ENCODE data around the gene PIP5K1B. TPM values are rescaled to one million over a fixed set of nuclear protein-coding genes. Genes with fewer than 3 reads are reported as not detected.

The PIP5K1B gene
- total RNA-seq, 1 experiment from 2014 or later = 5.2 TPM

DNA sequence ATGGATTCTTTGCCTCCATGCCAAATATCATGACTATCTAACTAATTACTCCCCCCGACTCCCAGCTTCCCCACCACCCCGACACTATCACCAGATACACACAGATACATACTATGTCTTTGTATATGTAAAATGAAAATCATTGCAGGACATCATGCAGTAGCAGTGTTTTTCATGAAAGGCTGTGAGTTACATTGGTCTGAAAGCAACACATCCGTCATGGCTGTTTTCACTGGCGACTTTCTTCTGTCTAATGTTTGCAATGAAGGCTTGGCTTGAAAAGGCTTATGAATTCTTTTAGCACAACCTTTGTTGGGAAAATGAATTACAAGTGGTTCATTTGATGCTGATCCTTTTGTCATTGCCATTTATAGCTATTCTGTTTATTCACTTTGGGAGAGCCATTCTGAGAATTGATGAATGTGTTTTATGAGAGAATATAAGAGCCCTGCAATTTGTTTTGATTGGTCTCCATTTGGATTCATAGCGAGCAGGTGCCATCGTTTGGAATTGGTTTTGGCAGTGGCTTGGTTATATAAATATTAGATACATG, 103.4 kb downstream of the PIP5K1B start:
- ATAC-seq (no peak), DNase-seq (ENCODE audit: low spot score) (no peak)
- Mint-ChIP-seq H3K27ac (no peak overlapping the region), H3K27me3 (ENCODE audit: low read depth) (no peaks in the 10 kb centered on the region), H3K9me3 (no peaks in the 10 kb centered on the region), H3K4me3 (no peak overlapping the region), H3K4me1 (peaks cover 14% of the 10 kb centered on the region), H3K36me3 (no peaks in the 10 kb centered on the region)
- CTCF ChIA-PET = no interaction called here
- TF ChIP-seq ETV6 (CRISPR knock-in tag; IDR thresholded peaks at IDR 0.05) = no peak
- TF ChIP-seq NFE2L1 (CRISPR knock-in tag; IDR thresholded peaks at IDR 0.05) = no peak
- no peak for TF ChIP-seq KAT7 (CRISPR knock-in tag; IDR thresholded peaks at IDR 0.05; ENCODE audit: borderline replicate concordance)
- POLR2A ChIA-PET = no interaction called here

GRCh38 chr9:68817079-68817875, 112.2 kb downstream of the PIP5K1B start:
- DNase-seq (ENCODE audit: low spot score) (no peak), ATAC-seq (no peak)
- CTCF ChIA-PET = no interaction called here
- POLR2A ChIA-PET = interaction anchor here (1.0 kb wide), 1 partner anchor 12 kb away, joined by 3 read pairs; no protein-coding TSS in a partner anchor
- no peak for TF ChIP-seq RELA (CRISPR knock-in tag; IDR thresholded peaks at IDR 0.05; ENCODE audit: borderline replicate concordance)
- TF ChIP-seq, protein P1, sequence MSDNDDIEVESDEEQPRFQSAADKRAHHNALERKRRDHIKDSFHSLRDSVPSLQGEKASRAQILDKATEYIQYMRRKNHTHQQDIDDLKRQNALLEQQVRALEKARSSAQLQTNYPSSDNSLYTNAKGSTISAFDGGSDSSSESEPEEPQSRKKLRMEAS (CRISPR knock-in tag; IDR thresholded peaks at IDR 0.05) = no peak
- no peak for TF ChIP-seq KAT7 (CRISPR knock-in tag; IDR thresholded peaks at IDR 0.05; ENCODE audit: borderline replicate concordance)
- TF ChIP-seq NFE2L1 (CRISPR knock-in tag; IDR thresholded peaks at IDR 0.05) = no peak
- no peaks in the 10 kb centered on the region for H3K36me3 Mint-ChIP-seq
- no peak overlapping the region for H3K27ac Mint-ChIP-seq
- no peak overlapping the region for H3K4me3 Mint-ChIP-seq
- H3K4me1 Mint-ChIP-seq = no peaks in the 10 kb centered on the region
- H3K9me3 Mint-ChIP-seq = no peaks in the 10 kb centered on the region
- no peaks in the 10 kb centered on the region for H3K27me3 Mint-ChIP-seq (ENCODE audit: low read depth)

- Mint-ChIP-seq H3K4me3 (no peak overlapping the region), H3K36me3 (no peaks in the 10 kb centered on the region), H3K27me3 (ENCODE audit: low read depth) (no peaks in the 10 kb centered on the region), H3K27ac (no peak overlapping the region), H3K4me1 (no peaks in the 10 kb centered on the region), H3K9me3 (no peaks in the 10 kb centered on the region)
- no peak for ATAC-seq
- POLR2A ChIA-PET = no interaction called here
- no peak for DNase-seq (ENCODE audit: low spot score)
- TF ChIP-seq SMAD3 (CRISPR knock-in tag; IDR thresholded peaks at IDR 0.05; ENCODE audit: borderline replicate concordance) (no peak), JAZF1 (CRISPR knock-in tag; IDR thresholded peaks at IDR 0.05) (no peak), OVOL2 (CRISPR knock-in tag; IDR thresholded peaks at IDR 0.05; ENCODE audit: borderline replicate concordance) (no peak), AFF4 (CRISPR knock-in tag; IDR thresholded peaks at IDR 0.05; ENCODE audit: borderline replicate concordance) (no peak), GABPB1 (CRISPR knock-in tag; IDR thresholded peaks at IDR 0.05) (no peak), ESRRA (CRISPR knock-in tag; IDR thresholded peaks at IDR 0.05; ENCODE audit: borderline replicate concordance) (no peak), SOX15 (CRISPR knock-in tag; IDR thresholded peaks at IDR 0.05) (no peak), MXD4 (CRISPR knock-in tag; IDR thresholded peaks at IDR 0.05; ENCODE audit: borderline replicate concordance) (no peak), CBFB (CRISPR knock-in tag; IDR thresholded peaks at IDR 0.05; ENCODE audit: low read depth) (no peak), RELA (CRISPR knock-in tag; IDR thresholded peaks at IDR 0.05; ENCODE audit: borderline replicate concordance) (no peak), NR2C2 (CRISPR knock-in tag; IDR thresholded peaks at IDR 0.05) (no peak), TCF7 (CRISPR knock-in tag; IDR thresholded peaks at IDR 0.05; ENCODE audit: low read depth) (no peak), TP53 (CRISPR knock-in tag; IDR thresholded peaks at IDR 0.05) (no peak)
- TF ChIP-seq, protein P2, sequence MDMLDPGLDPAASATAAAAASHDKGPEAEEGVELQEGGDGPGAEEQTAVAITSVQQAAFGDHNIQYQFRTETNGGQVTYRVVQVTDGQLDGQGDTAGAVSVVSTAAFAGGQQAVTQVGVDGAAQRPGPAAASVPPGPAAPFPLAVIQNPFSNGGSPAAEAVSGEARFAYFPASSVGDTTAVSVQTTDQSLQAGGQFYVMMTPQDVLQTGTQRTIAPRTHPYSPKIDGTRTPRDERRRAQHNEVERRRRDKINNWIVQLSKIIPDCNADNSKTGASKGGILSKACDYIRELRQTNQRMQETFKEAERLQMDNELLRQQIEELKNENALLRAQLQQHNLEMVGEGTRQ (CRISPR knock-in tag; IDR thresholded peaks at IDR 0.05) = no peak
- TF ChIP-seq, protein P3, sequence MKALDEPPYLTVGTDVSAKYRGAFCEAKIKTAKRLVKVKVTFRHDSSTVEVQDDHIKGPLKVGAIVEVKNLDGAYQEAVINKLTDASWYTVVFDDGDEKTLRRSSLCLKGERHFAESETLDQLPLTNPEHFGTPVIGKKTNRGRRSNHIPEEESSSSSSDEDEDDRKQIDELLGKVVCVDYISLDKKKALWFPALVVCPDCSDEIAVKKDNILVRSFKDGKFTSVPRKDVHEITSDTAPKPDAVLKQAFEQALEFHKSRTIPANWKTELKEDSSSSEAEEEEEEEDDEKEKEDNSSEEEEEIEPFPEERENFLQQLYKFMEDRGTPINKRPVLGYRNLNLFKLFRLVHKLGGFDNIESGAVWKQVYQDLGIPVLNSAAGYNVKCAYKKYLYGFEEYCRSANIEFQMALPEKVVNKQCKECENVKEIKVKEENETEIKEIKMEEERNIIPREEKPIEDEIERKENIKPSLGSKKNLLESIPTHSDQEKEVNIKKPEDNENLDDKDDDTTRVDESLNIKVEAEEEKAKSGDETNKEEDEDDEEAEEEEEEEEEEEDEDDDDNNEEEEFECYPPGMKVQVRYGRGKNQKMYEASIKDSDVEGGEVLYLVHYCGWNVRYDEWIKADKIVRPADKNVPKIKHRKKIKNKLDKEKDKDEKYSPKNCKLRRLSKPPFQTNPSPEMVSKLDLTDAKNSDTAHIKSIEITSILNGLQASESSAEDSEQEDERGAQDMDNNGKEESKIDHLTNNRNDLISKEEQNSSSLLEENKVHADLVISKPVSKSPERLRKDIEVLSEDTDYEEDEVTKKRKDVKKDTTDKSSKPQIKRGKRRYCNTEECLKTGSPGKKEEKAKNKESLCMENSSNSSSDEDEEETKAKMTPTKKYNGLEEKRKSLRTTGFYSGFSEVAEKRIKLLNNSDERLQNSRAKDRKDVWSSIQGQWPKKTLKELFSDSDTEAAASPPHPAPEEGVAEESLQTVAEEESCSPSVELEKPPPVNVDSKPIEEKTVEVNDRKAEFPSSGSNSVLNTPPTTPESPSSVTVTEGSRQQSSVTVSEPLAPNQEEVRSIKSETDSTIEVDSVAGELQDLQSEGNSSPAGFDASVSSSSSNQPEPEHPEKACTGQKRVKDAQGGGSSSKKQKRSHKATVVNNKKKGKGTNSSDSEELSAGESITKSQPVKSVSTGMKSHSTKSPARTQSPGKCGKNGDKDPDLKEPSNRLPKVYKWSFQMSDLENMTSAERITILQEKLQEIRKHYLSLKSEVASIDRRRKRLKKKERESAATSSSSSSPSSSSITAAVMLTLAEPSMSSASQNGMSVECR (CRISPR knock-in tag; IDR thresholded peaks at IDR 0.05; ENCODE audit: borderline replicate concordance) = no peak
- CTCF ChIA-PET = no interaction called here
Observed at GRCh38 chr9:68819065-68819464, 114.0 kb downstream of the PIP5K1B start.

Measured in WTC11 (cell line).